Prostate gland (tissue), 2 donors: ENCODE measurements around the gene FGF22. TPM values are rescaled to one million over a fixed set of nuclear protein-coding genes. Genes with fewer than 3 reads are reported as not detected.

ENCODE experiments used
- DNase-seq: peaks from one replicate; pipeline ENCODE4 v3.0.0-alpha.2; 2019; ENCODE audit warnings: low spot score
- H3K27ac ChIP-seq, 2 donors: fragments of 200-600 bp; sonication (generic); 2 replicates each; pipeline ENCODE4 v1.5.1; 2017 to 2019
- H3K27me3 ChIP-seq: fragments of 200-600 bp; sonication (generic); replicated peaks from 2 replicates; pipeline ENCODE4 v1.5.1; 2019; ENCODE audit not compliant: insufficient read depth
- H3K36me3 ChIP-seq, 2 donors: fragments of 200-600 bp; sonication (generic); 1 replicate in 1 of 2; 2 replicates in 1 of 2; pipeline versions ENCODE4 v1.5.1 to v1.8.1; 2017 to 2019
- H3K4me1 ChIP-seq: fragments of 200-600 bp; sonication (generic); replicated peaks from 2 replicates; pipeline ENCODE4 v1.5.1; 2019
- H3K4me3 ChIP-seq, 2 donors: fragments of 200-600 bp; sonication (generic); 2 replicates each; pipeline ENCODE4 v1.5.1; 2017 to 2019
- H3K9me3 ChIP-seq: fragments of 200-600 bp; sonication (generic); 2 replicates; pipeline ENCODE4 v1.5.1; 2017
- POLR2A ChIP-seq: fragments of 450-650 bp; IDR thresholded peaks from one replicate; pipeline ENCODE4 v1.6.1; 2016; ENCODE audit warnings: antibody characterized with exemption, mild to moderate bottlenecking
- POLR2AphosphoS5 ChIP-seq: sonication (generic); formaldehyde crosslinking; IDR thresholded peaks from one replicate; pipeline ENCODE4 v1.6.1; 2017; ENCODE audit warnings: antibody characterized with exemption
- WGBS: methylation state at CpG from one replicate; pipeline ENCODE4 v1.1.5; 2018; 5-methylcytosine and 5-hydroxymethylcytosine counted together
- intact Hi-C: fragments of 100-400 bp; cut with DNase I; formaldehyde crosslinking; loops from one replicate; pipeline ENCODE4 v1.14.2; 2022
- total RNA-seq, 2 donors: library from RNA; depleted of rRNA; stranded (reverse); fragments of >200 nt; gene quantifications; one replicate each; pipeline ENCODE4 v1.1.0, GENCODE V29; 2016
- TF ChIP-seq, protein P1 (sequence below), 4 experiments: fragments of 200-600 bp in 2 of 4; fragments of 450-650 bp in 2 of 4; sonication (generic) in 2 of 4; IDR thresholded peaks; 1 replicate in 3 of 4; 2 replicates in 1 of 4; pipeline ENCODE4 v1.5.1; 2016 to 2019; ENCODE audit warnings: antibody characterized with exemption in 4 of 4, mild to moderate bottlenecking in 2 of 4, moderate library complexity in 2 of 4

The FGF22 gene
- total RNA-seq, 2 donors from 2014 or later = 4.4 TPM; not detected in 1

DNA sequence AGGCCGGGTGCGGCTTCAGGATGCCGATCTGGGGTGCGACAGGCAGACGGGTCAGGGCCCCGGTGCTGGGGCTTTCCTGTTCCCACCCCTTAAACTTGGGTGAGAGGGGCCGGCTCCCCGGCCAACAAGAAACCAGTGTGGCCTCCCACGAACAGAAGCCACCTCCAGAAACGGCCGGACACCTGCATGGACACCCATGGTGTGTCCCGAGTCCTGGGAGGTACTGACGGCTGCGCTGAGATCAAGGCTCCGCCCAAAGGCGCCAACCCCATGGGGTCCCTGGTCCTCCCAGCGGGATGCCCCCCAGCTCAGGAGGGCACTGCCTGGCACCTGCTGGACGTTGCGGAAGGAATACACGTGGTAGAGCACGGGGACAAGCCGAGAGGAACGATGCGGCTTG, 17.9 kb upstream of the FGF22 start:
- Histone ChIP-seq H3K27ac (no peak overlapping the region), H3K27me3 (no peaks in the 10 kb centered on the region), H3K9me3 (no peaks in the 10 kb centered on the region), H3K4me1 (no peaks in the 10 kb centered on the region), H3K36me3 (peaks cover 0 to 22% of the 10 kb centered on the region in 2 donors), H3K4me3 (no peak overlapping the region)
- WGBS = 91% methylated on average over 24 of the region's 24 CpGs
- TF ChIP-seq POLR2AphosphoS5 (no peak), POLR2A (no peak)
- TF ChIP-seq, protein P1, sequence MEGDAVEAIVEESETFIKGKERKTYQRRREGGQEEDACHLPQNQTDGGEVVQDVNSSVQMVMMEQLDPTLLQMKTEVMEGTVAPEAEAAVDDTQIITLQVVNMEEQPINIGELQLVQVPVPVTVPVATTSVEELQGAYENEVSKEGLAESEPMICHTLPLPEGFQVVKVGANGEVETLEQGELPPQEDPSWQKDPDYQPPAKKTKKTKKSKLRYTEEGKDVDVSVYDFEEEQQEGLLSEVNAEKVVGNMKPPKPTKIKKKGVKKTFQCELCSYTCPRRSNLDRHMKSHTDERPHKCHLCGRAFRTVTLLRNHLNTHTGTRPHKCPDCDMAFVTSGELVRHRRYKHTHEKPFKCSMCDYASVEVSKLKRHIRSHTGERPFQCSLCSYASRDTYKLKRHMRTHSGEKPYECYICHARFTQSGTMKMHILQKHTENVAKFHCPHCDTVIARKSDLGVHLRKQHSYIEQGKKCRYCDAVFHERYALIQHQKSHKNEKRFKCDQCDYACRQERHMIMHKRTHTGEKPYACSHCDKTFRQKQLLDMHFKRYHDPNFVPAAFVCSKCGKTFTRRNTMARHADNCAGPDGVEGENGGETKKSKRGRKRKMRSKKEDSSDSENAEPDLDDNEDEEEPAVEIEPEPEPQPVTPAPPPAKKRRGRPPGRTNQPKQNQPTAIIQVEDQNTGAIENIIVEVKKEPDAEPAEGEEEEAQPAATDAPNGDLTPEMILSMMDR (IDR thresholded peaks at IDR 0.05) = no peak
- no peak for DNase-seq
- intact Hi-C loops = no loop called here

DNA sequence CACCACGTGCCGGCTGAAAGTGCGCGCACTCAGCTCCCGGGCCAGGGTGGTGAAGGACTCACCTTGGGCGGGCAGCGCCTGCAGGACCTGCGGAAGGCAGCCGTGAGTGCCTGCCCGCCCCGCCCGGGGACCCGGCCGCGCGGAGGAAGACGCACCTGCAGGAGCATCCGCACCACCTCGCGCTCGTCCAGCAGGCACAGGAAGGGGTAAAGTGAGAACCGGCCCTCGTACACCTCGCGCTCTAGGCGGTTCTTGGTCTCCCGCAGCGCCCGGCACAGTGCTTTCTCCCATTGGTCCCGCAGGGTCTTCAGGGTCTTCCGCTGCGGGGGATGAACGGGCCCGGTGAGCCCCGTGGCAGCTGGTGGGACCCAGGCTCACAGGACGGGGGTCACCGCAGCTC, 17.0 kb upstream of the FGF22 start:
- no peak overlapping the region for H3K27ac ChIP-seq
- H3K4me1 ChIP-seq = no peaks in the 10 kb centered on the region
- H3K36me3 ChIP-seq = peaks cover 0 to 22% of the 10 kb centered on the region in 2 donors
- DNase-seq = no peak
- H3K9me3 ChIP-seq = no peaks in the 10 kb centered on the region
- H3K4me3 ChIP-seq = no peak overlapping the region
- intact Hi-C loops = no loop called here
- TF ChIP-seq, protein P1 (IDR thresholded peaks at IDR 0.05) = no peak
- no peak for TF ChIP-seq POLR2AphosphoS5
- TF ChIP-seq POLR2A = no peak
- WGBS = 94% methylated on average over 29 of the region's 37 CpGs
- H3K27me3 ChIP-seq = no peaks in the 10 kb centered on the region

DNA sequence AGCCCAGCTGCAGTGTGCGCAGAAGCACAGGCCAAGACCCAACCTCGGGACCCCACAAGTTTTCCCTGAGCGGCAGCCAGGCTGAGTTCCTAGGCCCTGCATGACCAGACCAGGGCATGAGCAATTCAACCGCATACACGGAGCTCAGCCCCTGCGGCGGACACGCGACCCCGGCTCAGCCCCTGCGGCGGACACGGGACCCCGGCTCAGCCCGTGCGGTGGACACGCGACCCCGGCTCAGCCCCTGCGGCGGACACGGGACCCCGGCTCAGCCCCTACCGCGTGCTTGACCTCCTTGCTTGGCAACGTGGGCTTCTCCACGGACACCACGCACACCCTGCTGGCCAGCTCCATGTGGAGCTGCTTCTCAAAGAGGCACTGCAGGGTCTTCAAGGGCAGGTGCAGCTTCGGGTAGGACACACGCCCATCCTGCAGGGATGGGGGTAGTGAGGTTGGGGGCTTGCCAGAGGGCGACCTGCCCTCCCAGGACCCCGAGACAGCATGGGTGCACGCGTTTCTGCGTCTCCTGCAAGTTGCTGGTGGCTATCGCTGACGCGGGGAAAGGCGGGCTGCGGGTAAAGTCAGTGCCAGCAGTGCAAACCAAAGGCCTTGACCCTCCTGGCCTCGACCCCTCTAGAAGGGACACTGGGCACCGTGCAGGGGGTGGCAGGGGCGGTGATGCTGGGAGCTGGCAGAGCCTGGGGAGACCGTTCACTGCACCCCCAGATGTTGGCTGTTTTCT, 16.3 kb upstream of the FGF22 start:
- Histone ChIP-seq H3K4me1 (no peaks in the 10 kb centered on the region), H3K27me3 (no peaks in the 10 kb centered on the region), H3K4me3 (no peak overlapping the region), H3K36me3 (peaks cover 0 to 22% of the 10 kb centered on the region in 2 donors), H3K27ac (no peak overlapping the region), H3K9me3 (no peaks in the 10 kb centered on the region)
- TF ChIP-seq, protein P1 (IDR thresholded peaks at IDR 0.05) = no peak
- no peak for TF ChIP-seq POLR2A
- 93% methylated on average over 35 of the region's 44 CpGs for WGBS
- intact Hi-C loops = no loop called here
- no peak for DNase-seq

DNA sequence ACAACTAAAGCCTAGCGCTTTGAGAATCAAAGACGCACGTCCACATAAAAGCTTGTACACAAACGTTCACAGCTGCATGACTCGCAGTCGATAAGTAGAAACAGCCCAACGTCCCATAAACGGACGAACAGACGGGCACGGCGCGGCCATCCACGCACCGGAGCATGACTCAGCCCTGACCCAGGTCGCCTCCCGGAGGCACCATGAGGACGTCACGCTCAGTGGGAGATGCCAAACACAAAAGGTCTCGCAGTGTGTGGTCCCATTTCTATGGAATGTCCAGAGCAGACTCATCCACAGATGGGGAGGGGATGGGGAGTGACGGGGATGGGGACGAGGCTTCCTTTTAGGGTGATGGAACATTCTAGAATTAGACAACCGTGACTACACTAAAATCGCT, 15.7 kb upstream of the FGF22 start:
- intact Hi-C loops = no loop called here
- Histone ChIP-seq H3K4me1 (no peaks in the 10 kb centered on the region), H3K4me3 (no peak overlapping the region), H3K9me3 (no peaks in the 10 kb centered on the region), H3K27me3 (no peaks in the 10 kb centered on the region), H3K36me3 (peaks cover 0 to 22% of the 10 kb centered on the region in 2 donors), H3K27ac (peak overlapping the region in 1 of 2 donors; percentile 3)
- TF ChIP-seq POLR2A (no peak), POLR2AphosphoS5 (no peak)
- TF ChIP-seq, protein P1 (IDR thresholded peaks at IDR 0.05) = no peak
- DNase-seq = no peak
- WGBS = 70% methylated on average over 24 of the region's 24 CpGs
